ENCODE data around the gene CHSY3.

- TF ChIP-seq, protein P1, sequence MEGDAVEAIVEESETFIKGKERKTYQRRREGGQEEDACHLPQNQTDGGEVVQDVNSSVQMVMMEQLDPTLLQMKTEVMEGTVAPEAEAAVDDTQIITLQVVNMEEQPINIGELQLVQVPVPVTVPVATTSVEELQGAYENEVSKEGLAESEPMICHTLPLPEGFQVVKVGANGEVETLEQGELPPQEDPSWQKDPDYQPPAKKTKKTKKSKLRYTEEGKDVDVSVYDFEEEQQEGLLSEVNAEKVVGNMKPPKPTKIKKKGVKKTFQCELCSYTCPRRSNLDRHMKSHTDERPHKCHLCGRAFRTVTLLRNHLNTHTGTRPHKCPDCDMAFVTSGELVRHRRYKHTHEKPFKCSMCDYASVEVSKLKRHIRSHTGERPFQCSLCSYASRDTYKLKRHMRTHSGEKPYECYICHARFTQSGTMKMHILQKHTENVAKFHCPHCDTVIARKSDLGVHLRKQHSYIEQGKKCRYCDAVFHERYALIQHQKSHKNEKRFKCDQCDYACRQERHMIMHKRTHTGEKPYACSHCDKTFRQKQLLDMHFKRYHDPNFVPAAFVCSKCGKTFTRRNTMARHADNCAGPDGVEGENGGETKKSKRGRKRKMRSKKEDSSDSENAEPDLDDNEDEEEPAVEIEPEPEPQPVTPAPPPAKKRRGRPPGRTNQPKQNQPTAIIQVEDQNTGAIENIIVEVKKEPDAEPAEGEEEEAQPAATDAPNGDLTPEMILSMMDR (conservative IDR thresholded peaks at IDR 0.05 in 1 of 2, IDR thresholded peaks at IDR 0.05 in 1 of 2; ENCODE audit: extremely low read depth in 1 of 2, insufficient read depth in 1 of 2, low read depth in 1 of 2, low read length in 2 of 2) = no peak
- TF ChIP-seq EZH2 (IDR thresholded peaks at IDR 0.05; ENCODE audit: borderline replicate concordance, low read length) = no peak
Measured at GRCh38 chr5:130115686-130116085, 211.4 kb downstream of the CHSY3 start.

All from mammary epithelial cell (primary cell).